Calu3 (cell line): Measurements from ENCODE around the gene SLC22A23. TPM values are rescaled to one million over a fixed set of nuclear protein-coding genes. Genes with fewer than 3 reads are reported as not detected.

Source experiments
- BruUV-seq: library from RNA; stranded (reverse); fragments of 400-500 nt; replicated peaks from 2 replicates; lab custom pipeline; 2021; lab: Mats Ljungman, UMichigan
- CTCF ChIA-PET: fragments of 300-600 bp; sonication (Branson Sonifier 250); formaldehyde crosslinking; loops from one replicate; lab custom pipeline; 2022; ENCODE audit warnings: antibody characterized with exemption; lab: Charles Lee
- DNase-seq: peaks from one replicate; pipeline ENCODE4 v3.0.0; 2022
- H3K27ac Mint-ChIP-seq: one replicate; pipeline ENCODE4 v1.8.0; 2022; ENCODE audit warnings: mixed read lengths; ENCODE audit not compliant: unreplicated experiment
- H3K27me3 Mint-ChIP-seq: one replicate; pipeline ENCODE4 v1.8.0; 2022; ENCODE audit warnings: mixed read lengths; ENCODE audit not compliant: unreplicated experiment
- H3K36me3 Mint-ChIP-seq: one replicate; pipeline ENCODE4 v1.8.0; 2022; ENCODE audit warnings: mild to moderate bottlenecking, moderate library complexity, mixed read lengths; ENCODE audit not compliant: insufficient read depth, unreplicated experiment
- H3K4me1 Mint-ChIP-seq: one replicate; pipeline ENCODE4 v1.8.0; 2022; ENCODE audit warnings: mild to moderate bottlenecking, low read depth, mixed read lengths; ENCODE audit not compliant: unreplicated experiment
- H3K4me3 Mint-ChIP-seq: one replicate; pipeline ENCODE4 v1.8.0; 2022; ENCODE audit warnings: mild to moderate bottlenecking, low read depth, moderate library complexity, mixed read lengths; ENCODE audit not compliant: unreplicated experiment
- H3K9me3 Mint-ChIP-seq: one replicate; pipeline ENCODE4 v1.8.0; 2022; ENCODE audit warnings: low read depth, mixed read lengths; ENCODE audit not compliant: unreplicated experiment
- intact Hi-C: fragments of 100-400 bp; cut with micrococcal nuclease; formaldehyde crosslinking; loops from one replicate; pipeline ENCODE4 v1.10.0; 2022; ENCODE audit not compliant: unreplicated experiment
- total RNA-seq: library from RNA; stranded (reverse); gene quantifications from 2 replicates; pipeline ENCODE4 v1.2.3, GENCODE V29; 2022
- TF ChIP-seq, protein P1 (sequence below): fragments of 200-600 bp; IDR thresholded peaks from one replicate; pipeline ENCODE4 v1.8.0; 2022; ENCODE audit warnings: antibody characterized with exemption; ENCODE audit not compliant: unreplicated experiment

Gene SLC22A23
- total RNA-seq, 1 experiment from 2014 or later = 3.9 TPM

- Mint-ChIP-seq H3K36me3 (no peaks in the 10 kb centered on the region), H3K4me3 (no peak overlapping the region), H3K27ac (no peak overlapping the region), H3K9me3 (no peaks in the 10 kb centered on the region), H3K4me1 (no peaks in the 10 kb centered on the region), H3K27me3 (peaks cover 31% of the 10 kb centered on the region)
- BruUV-seq = no TSS peak
- no peak for DNase-seq
- TF ChIP-seq, protein P1, sequence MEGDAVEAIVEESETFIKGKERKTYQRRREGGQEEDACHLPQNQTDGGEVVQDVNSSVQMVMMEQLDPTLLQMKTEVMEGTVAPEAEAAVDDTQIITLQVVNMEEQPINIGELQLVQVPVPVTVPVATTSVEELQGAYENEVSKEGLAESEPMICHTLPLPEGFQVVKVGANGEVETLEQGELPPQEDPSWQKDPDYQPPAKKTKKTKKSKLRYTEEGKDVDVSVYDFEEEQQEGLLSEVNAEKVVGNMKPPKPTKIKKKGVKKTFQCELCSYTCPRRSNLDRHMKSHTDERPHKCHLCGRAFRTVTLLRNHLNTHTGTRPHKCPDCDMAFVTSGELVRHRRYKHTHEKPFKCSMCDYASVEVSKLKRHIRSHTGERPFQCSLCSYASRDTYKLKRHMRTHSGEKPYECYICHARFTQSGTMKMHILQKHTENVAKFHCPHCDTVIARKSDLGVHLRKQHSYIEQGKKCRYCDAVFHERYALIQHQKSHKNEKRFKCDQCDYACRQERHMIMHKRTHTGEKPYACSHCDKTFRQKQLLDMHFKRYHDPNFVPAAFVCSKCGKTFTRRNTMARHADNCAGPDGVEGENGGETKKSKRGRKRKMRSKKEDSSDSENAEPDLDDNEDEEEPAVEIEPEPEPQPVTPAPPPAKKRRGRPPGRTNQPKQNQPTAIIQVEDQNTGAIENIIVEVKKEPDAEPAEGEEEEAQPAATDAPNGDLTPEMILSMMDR = no peak
- intact Hi-C loops = no loop called here
- CTCF ChIA-PET = no interaction called here
Measured at GRCh38 chr6:3291346-3291745, 165.5 kb downstream of the SLC22A23 start.

- Mint-ChIP-seq H3K27me3 (peaks cover 31% of the 10 kb centered on the region), H3K9me3 (no peaks in the 10 kb centered on the region), H3K4me1 (no peaks in the 10 kb centered on the region), H3K36me3 (no peaks in the 10 kb centered on the region), H3K27ac (no peak overlapping the region), H3K4me3 (no peak overlapping the region)
- no TSS peak for BruUV-seq
- intact Hi-C loops = no loop called here
- no peak for DNase-seq
- TF ChIP-seq, protein P1 = no peak
- CTCF ChIA-PET = no interaction called here
Measured at GRCh38 chr6:3290931-3291211, 166.0 kb downstream of the SLC22A23 start.

DNA sequence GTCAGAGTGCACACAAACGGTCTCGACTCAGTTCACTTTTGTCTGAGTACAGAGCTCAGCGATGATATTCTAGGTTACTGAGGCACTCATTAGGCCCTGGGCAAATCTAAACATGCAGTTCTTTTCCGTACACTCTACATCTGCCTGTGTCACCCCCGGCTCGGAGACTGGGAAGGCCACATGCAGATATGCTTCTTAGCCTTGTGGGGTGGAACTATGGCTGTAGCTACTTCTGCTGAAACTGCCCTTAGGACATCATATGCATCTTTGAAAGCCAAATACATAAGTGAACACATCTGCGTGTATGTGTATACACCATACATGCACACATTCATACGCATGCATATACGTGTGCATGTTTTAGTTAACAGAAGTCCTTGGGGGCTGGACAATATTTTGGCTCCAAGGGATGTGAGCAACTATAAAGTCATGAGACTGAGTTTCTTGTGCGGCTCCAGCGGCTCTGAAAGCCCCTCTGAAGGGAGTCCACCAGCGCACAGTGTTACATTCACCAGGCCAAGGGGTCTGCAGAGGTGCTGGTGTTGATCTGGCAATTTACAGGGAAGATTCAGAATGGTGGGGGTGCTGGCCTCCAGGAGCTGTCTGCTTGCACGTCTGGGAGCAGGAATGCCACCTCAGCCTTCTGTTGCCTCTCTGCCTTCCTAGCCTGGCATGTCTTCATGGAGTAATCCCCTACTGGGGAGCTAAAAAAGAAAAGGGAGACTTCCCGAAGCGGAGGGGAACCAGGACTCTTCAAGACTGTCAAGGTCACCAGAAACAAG is 166.5 kb downstream of the SLC22A23 start:
- no peaks in the 10 kb centered on the region for H3K4me1 Mint-ChIP-seq

GRCh38 chr6:3289664-3290055 is 167.2 kb downstream of the SLC22A23 start:
- DNase-seq = no peak
- H3K4me1 Mint-ChIP-seq = no peaks in the 10 kb centered on the region
- H3K27me3 Mint-ChIP-seq = peaks cover 20% of the 10 kb centered on the region
- CTCF ChIA-PET = interaction anchor here (0.6 kb wide), 1 partner anchor 530 kb away, joined by 3 read pairs; no protein-coding TSS in a partner anchor
- intact Hi-C loops = no loop called here
- H3K9me3 Mint-ChIP-seq = no peaks in the 10 kb centered on the region
- TF ChIP-seq, protein P1 = no peak
- H3K36me3 Mint-ChIP-seq = no peaks in the 10 kb centered on the region
- no peak overlapping the region for H3K4me3 Mint-ChIP-seq
- H3K27ac Mint-ChIP-seq = no peak overlapping the region
- no TSS peak for BruUV-seq

More for the DNA sequence above, 166.5 kb downstream of the SLC22A23 start:
- Mint-ChIP-seq H3K27me3 (peaks cover 27% of the 10 kb centered on the region), H3K36me3 (no peaks in the 10 kb centered on the region), H3K4me3 (no peak overlapping the region), H3K9me3 (no peaks in the 10 kb centered on the region), H3K27ac (no peak overlapping the region)
- no TSS peak for BruUV-seq
- CTCF ChIA-PET = interaction anchor here (0.6 kb wide), 1 partner anchor 531 kb away, joined by 3 read pairs; no protein-coding TSS in a partner anchor
- intact Hi-C loops = no loop called here
- no peak for DNase-seq
- TF ChIP-seq, protein P1 = no peak
